Cardiac muscle cell (in vitro differentiated cells and primary cell): ENCODE measurements around the gene RABEP2. TPM values are rescaled to one million over a fixed set of nuclear protein-coding genes. Genes with fewer than 3 reads are reported as not detected.

Experiments
- DNase-seq, 2 donors: peaks; one replicate each; pipeline versions ENCODE4 v3.0.0 to v3.0.0-alpha.2; 2010 to 2017; ENCODE audit warnings: low read depth in 1 of 2, low spot score in 1 of 2
- H3K27ac ChIP-seq: fragments of 200-600 bp; sonication (generic); 2 replicates; pipeline ENCODE4 v1.5.1; 2016
- H3K27me3 ChIP-seq: fragments of 200-600 bp; sonication (generic); 2 replicates; pipeline ENCODE4 v1.6.0; 2016; ENCODE audit warnings: control low read depth
- H3K36me3 ChIP-seq: fragments of 200-600 bp; sonication (generic); 2 replicates; pipeline ENCODE4 v1.5.1; 2016; ENCODE audit warnings: control low read depth
- H3K4me1 ChIP-seq: fragments of 200-600 bp; sonication (generic); 2 replicates; pipeline ENCODE4 v1.8.1; 2017; ENCODE audit warnings: low read depth, mild to moderate bottlenecking, mixed run types
- H3K4me3 ChIP-seq: fragments of 200-600 bp; sonication (generic); 2 replicates; pipeline ENCODE4 v1.5.1; 2016; ENCODE audit warnings: mild to moderate bottlenecking
- H3K9me3 ChIP-seq: fragments of 200-600 bp; sonication (generic); 2 replicates; pipeline ENCODE4 v1.5.1; 2017; ENCODE audit warnings: low read depth, mild to moderate bottlenecking, control low read depth
- polyA plus RNA-seq: library from polyadenylated mRNA; unstranded; fragments of >200 nt; fragmentation: Nextera tagmentation; extraction: Ambion mirVana; gene quantifications from 2 replicates; pipeline ENCODE4 v1.2.1, GENCODE V29; 2016
- total RNA-seq: library from RNA; depleted of rRNA; stranded (reverse); fragments of >200 nt; gene quantifications from 2 replicates; pipeline ENCODE4 v1.2.3, GENCODE V29; 2016
- TF ChIP-seq, protein P1 (sequence below): IDR thresholded peaks from 2 replicates; pipeline ENCODE4 v1.5.1; 2012; ENCODE audit warnings: low read depth, mild to moderate bottlenecking, low read length

The RABEP2 gene
- total and polyA plus RNA-seq, 2 experiments from 2014 or later = 34.4 to 87.3 TPM

GRCh38 chr16:28858421-28858820, 66.6 kb downstream of the RABEP2 start:
- TF ChIP-seq, protein P1, sequence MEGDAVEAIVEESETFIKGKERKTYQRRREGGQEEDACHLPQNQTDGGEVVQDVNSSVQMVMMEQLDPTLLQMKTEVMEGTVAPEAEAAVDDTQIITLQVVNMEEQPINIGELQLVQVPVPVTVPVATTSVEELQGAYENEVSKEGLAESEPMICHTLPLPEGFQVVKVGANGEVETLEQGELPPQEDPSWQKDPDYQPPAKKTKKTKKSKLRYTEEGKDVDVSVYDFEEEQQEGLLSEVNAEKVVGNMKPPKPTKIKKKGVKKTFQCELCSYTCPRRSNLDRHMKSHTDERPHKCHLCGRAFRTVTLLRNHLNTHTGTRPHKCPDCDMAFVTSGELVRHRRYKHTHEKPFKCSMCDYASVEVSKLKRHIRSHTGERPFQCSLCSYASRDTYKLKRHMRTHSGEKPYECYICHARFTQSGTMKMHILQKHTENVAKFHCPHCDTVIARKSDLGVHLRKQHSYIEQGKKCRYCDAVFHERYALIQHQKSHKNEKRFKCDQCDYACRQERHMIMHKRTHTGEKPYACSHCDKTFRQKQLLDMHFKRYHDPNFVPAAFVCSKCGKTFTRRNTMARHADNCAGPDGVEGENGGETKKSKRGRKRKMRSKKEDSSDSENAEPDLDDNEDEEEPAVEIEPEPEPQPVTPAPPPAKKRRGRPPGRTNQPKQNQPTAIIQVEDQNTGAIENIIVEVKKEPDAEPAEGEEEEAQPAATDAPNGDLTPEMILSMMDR = no peak
- DNase-seq = no peak
- Histone ChIP-seq H3K9me3 (no peaks in the 10 kb centered on the region), H3K4me3 (no peak overlapping the region), H3K36me3 (no peaks in the 10 kb centered on the region), H3K27ac (no peak overlapping the region), H3K27me3 (no peaks in the 10 kb centered on the region), H3K4me1 (no peaks in the 10 kb centered on the region)

Other genes with a start within 250 kb of the RABEP2 start
- gene EIF3C, start 213.8 kb downstream of the RABEP2 start, total RNA-seq = 287 and 310 TPM in 2 replicates
- gene EIF3C, start 213.8 kb downstream of the RABEP2 start, polyA plus RNA-seq = 381 and 388 TPM in 2 replicates
- gene NPIPB9, start 173.5 kb downstream of the RABEP2 start, total RNA-seq = 1.2 and 1.5 TPM in 2 replicates
- 1.8 and 2.1 TPM in 2 replicates for gene NPIPB9, start 173.5 kb downstream of the RABEP2 start, polyA plus RNA-seq
- gene ATXN2L, start 102.2 kb downstream of the RABEP2 start, total RNA-seq = 70.9 and 81.2 TPM in 2 replicates
- gene ATXN2L, start 102.2 kb downstream of the RABEP2 start, polyA plus RNA-seq = 116 and 129 TPM in 2 replicates
- 220 and 225 TPM in 2 replicates for gene TUFM, start 78.9 kb downstream of the RABEP2 start, total RNA-seq
- 305 and 359 TPM in 2 replicates for gene TUFM, start 78.9 kb downstream of the RABEP2 start, polyA plus RNA-seq
- gene SH2B1, start 61.4 kb downstream of the RABEP2 start, total RNA-seq = 79.5 and 92.0 TPM in 2 replicates
- 37.7 and 41.1 TPM in 2 replicates for gene SH2B1, start 61.4 kb downstream of the RABEP2 start, polyA plus RNA-seq
- 2.6 and 2.7 TPM in 2 replicates for gene ATP2A1, start 46.8 kb downstream of the RABEP2 start, total RNA-seq
- gene ATP2A1, start 46.8 kb downstream of the RABEP2 start, polyA plus RNA-seq = 2.6 and 5.0 TPM in 2 replicates
- 0.07 and 1.1 TPM in 2 replicates for gene CD19, start 6.7 kb upstream of the RABEP2 start, total RNA-seq
- gene CD19, start 6.7 kb upstream of the RABEP2 start, polyA plus RNA-seq = 1.3 TPM in 1 of 2 replicates, not detected in the other
- 32.9 and 71.6 TPM in 2 replicates for gene NFATC2IP, start 25.7 kb upstream of the RABEP2 start, total RNA-seq
- gene NFATC2IP, start 25.7 kb upstream of the RABEP2 start, polyA plus RNA-seq = 46.5 and 49.8 TPM in 2 replicates
- 54.4 and 69.8 TPM in 2 replicates for gene SPNS1, start 49.5 kb upstream of the RABEP2 start, total RNA-seq
- 80.2 and 98.9 TPM in 2 replicates for gene SPNS1, start 49.5 kb upstream of the RABEP2 start, polyA plus RNA-seq
- 1.2 and 1.5 TPM in 2 replicates for gene LAT, start 59.8 kb upstream of the RABEP2 start, total RNA-seq
- 0.56 and 0.83 TPM in 2 replicates for gene LAT, start 59.8 kb upstream of the RABEP2 start, polyA plus RNA-seq